CD4-positive, alpha-beta memory T cell (primary cell): ENCODE measurements around the gene MEGF11. TPM values are rescaled to one million over a fixed set of nuclear protein-coding genes. Genes with fewer than 3 reads are reported as not detected.
A peak's percentile ranks its signal among the peaks of the same experiment; 100 is the strongest.

Source experiments
- CTCF ChIA-PET: fragments of 350-600 bp; sonication (Branson Sonifier 250); formaldehyde crosslinking; loops from one replicate; lab custom pipeline; 2021; ENCODE audit warnings: inconsistent platforms; ENCODE audit not compliant: partially characterized antibody; lab: Charles Lee
- POLR2A ChIA-PET: fragments of 350-600 bp; sonication (Branson Sonifier 250); formaldehyde crosslinking; loops from one replicate; lab custom pipeline; 2021; ENCODE audit not compliant: partially characterized antibody; lab: Charles Lee
- DNase-seq, 5 donors: peaks; one replicate each; pipeline versions ENCODE4 v3.0.0 to v3.0.0-alpha.2; 2020 to 2022; ENCODE audit warnings: mixed read lengths in 1 of 5
- H3K27ac ChIP-seq: one replicate; pipeline ENCODE4 v1.7.0; 2013; ENCODE audit warnings: low read depth, low read length
- H3K27me3 ChIP-seq: 2 replicates; pipeline ENCODE4 v1.7.0; 2013; ENCODE audit warnings: mild to moderate bottlenecking, low read length, moderate library complexity; ENCODE audit not compliant: insufficient read depth
- H3K36me3 ChIP-seq: 2 replicates; pipeline ENCODE4 v1.7.0; 2013; ENCODE audit warnings: mild to moderate bottlenecking, low read length, moderate library complexity; ENCODE audit not compliant: insufficient read depth
- H3K4me1 ChIP-seq: 2 replicates; pipeline ENCODE4 v1.7.0; 2013; ENCODE audit warnings: mild to moderate bottlenecking, low read length, moderate library complexity; ENCODE audit not compliant: insufficient read depth
- H3K4me3 ChIP-seq, 2 donors: one replicate each; pipeline ENCODE4 v1.7.0; 2013; ENCODE audit warnings: low read length in 2 of 2, mild to moderate bottlenecking in 1 of 2
- H3K9me3 ChIP-seq, 2 donors: one replicate each; pipeline ENCODE4 v1.7.0; 2013; ENCODE audit warnings: low read length in 2 of 2, control low read depth in 1 of 2; ENCODE audit not compliant: control insufficient read depth in 1 of 2
- H3K27ac Mint-ChIP-seq, 7 donors: one replicate each; pipeline ENCODE4 v1.8.0; 2020 to 2021; ENCODE audit warnings: mixed read lengths in 7 of 7, mild to moderate bottlenecking in 6 of 7, inconsistent platforms in 3 of 7, moderate library complexity in 3 of 7
- H3K27me3 Mint-ChIP-seq, 2 donors: one replicate each; pipeline ENCODE4 v1.8.0; 2020 to 2021; ENCODE audit warnings: mixed read lengths in 2 of 2
- H3K36me3 Mint-ChIP-seq, 2 donors: one replicate each; pipeline ENCODE4 v1.8.0; 2020 to 2021; ENCODE audit warnings: mixed read lengths in 2 of 2, inconsistent platforms in 1 of 2, mild to moderate bottlenecking in 1 of 2
- H3K4me1 Mint-ChIP-seq, 4 donors: one replicate each; pipeline ENCODE4 v1.8.0; 2020 to 2021; ENCODE audit warnings: mixed read lengths in 4 of 4, mild to moderate bottlenecking in 1 of 4
- H3K4me3 Mint-ChIP-seq, 8 donors: one replicate each; pipeline ENCODE4 v1.8.0; 2020 to 2021; ENCODE audit warnings: mixed read lengths in 8 of 8, mild to moderate bottlenecking in 7 of 8, moderate library complexity in 6 of 8, inconsistent platforms in 3 of 8
- H3K9me3 Mint-ChIP-seq, 8 donors: one replicate each; pipeline ENCODE4 v1.8.0; 2020 to 2021; ENCODE audit warnings: mixed read lengths in 8 of 8, mild to moderate bottlenecking in 5 of 8, inconsistent platforms in 3 of 8, moderate library complexity in 1 of 8
- intact Hi-C: fragments of 100-400 bp; cut with micrococcal nuclease; formaldehyde crosslinking; loops from one replicate; pipeline ENCODE4 v1.15.1; 2023
- polyA plus RNA-seq, 2 donors: library from polyadenylated mRNA; unstranded; fragments of 300-500 nt; fragmentation: Illumina TruSeq; gene quantifications; one replicate each; pipeline ENCODE4 v1.2.3, GENCODE V29; 2021
- total RNA-seq, 2 experiments: library from RNA; stranded (reverse); gene quantifications; one replicate each; pipeline ENCODE4 v1.2.3, GENCODE V29; 2021

The MEGF11 gene
- total and polyA plus RNA-seq, 4 experiments from 2014 or later = 0.69 TPM; not detected in 3

DNA sequence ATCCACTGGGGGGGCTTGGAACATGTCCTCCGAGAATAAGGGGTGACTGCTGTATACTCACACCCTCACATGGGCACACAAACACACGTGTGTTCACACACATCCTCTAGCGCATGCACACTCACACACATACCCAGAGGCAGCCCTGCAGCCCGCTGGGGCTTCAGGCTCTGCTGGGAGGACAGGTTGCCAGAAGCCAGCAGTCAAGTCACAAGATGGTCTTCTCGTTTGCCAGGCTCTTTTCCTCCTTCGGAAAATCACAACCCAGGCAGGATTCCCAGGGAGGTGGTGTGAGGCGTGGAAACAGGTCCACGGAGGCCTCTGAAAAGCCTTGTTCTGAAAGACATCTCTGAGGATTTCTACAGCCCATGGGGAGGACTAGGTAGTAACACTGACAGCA, 26.8 kb downstream of the MEGF11 start:
- H3K27me3 ChIP-seq = no peaks in the 10 kb centered on the region
- Mint-ChIP-seq H3K36me3 (no peaks in the 10 kb centered on the region), H3K9me3 (peaks cover 0 to 2% (median 0%) of the 10 kb centered on the region in 8 donors), H3K4me1 (no peaks in the 10 kb centered on the region), H3K27me3 (peaks cover 4 to 6% of the 10 kb centered on the region in 2 donors), H3K27ac (no peak overlapping the region), H3K4me3 (no peak overlapping the region)
- ChIA-PET POLR2A (no interaction called here), CTCF (no interaction called here)
- H3K4me1 ChIP-seq = no peaks in the 10 kb centered on the region
- no peaks in the 10 kb centered on the region for H3K36me3 ChIP-seq
- intact Hi-C loops = no loop called here
- H3K27ac ChIP-seq = no peak overlapping the region
- DNase-seq = no peak
- no peak overlapping the region for H3K4me3 ChIP-seq
- H3K9me3 ChIP-seq = no peaks in the 10 kb centered on the region

DNA sequence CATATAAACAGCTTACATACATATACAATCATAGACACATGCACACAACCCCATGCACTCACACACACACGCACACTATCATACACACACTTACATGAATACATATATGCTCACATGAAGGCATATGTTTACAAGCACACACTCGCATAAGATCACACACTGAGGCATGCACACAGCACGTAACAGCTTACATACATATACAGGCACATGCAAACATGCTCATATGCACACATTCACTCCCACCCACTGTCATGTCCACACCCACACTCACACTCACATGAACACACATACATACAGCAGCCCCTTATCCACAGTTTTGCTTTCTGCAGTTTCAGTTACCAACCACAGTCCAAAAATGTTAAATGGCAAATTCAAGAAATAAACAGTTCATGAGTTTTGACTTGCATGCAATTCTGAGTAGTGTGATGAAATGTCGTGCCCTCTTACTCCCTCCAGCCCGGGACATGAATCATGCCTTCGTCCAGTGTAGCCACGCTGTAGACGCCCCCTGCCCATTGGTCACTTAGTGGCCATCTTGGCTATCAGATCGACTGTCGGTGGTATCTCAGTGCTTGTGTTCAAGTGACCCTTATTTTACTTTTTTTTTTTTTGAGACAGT, 27.8 kb downstream of the MEGF11 start:
- peaks cover 7 to 12% of the 10 kb centered on the region in 2 donors for H3K27me3 Mint-ChIP-seq
- CTCF ChIA-PET = no interaction called here
- Histone ChIP-seq H3K9me3 (no peaks in the 10 kb centered on the region), H3K4me3 (no peak overlapping the region), H3K27ac (no peak overlapping the region), H3K27me3 (no peaks in the 10 kb centered on the region), H3K36me3 (no peaks in the 10 kb centered on the region), H3K4me1 (no peaks in the 10 kb centered on the region)
- peaks cover 0 to 2% (median 0%) of the 10 kb centered on the region in 8 donors for H3K9me3 Mint-ChIP-seq
- no peak overlapping the region for H3K27ac Mint-ChIP-seq
- H3K4me1 Mint-ChIP-seq = no peaks in the 10 kb centered on the region
- H3K4me3 Mint-ChIP-seq = no peak overlapping the region
- H3K36me3 Mint-ChIP-seq = no peaks in the 10 kb centered on the region
- POLR2A ChIA-PET = no interaction called here
- intact Hi-C loops = no loop called here
- DNase-seq = no peak

DNA sequence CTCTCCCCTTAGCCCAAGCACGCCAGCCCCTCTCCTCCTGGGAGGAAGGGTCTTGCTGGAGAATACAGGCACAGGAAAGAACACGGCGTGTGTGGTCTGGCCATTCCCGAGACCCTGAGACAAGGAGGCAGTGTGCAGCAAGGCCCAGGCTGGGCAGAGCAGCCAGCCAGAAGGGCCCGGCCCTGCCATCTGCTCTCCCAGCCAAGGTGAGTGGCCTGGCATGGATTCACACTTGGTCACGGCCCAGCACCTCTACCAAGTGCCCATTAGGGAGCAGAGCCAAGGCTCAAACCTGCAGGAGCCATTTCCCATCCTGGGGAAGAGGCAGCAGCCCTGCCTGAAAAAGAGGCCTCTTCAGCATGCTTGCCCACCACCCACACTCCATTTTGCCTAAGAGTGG, 28.6 kb downstream of the MEGF11 start:
- intact Hi-C loops = no loop called here
- no peak overlapping the region for H3K27ac ChIP-seq
- H3K4me3 ChIP-seq = no peak overlapping the region
- peaks cover 7 to 12% of the 10 kb centered on the region in 2 donors for H3K27me3 Mint-ChIP-seq
- no peaks in the 10 kb centered on the region for H3K9me3 ChIP-seq
- no peaks in the 10 kb centered on the region for H3K27me3 ChIP-seq
- ChIA-PET CTCF (no interaction called here), POLR2A (no interaction called here)
- H3K4me1 Mint-ChIP-seq = no peaks in the 10 kb centered on the region
- peaks cover 0 to 2% (median 0%) of the 10 kb centered on the region in 8 donors for H3K9me3 Mint-ChIP-seq
- H3K4me3 Mint-ChIP-seq = no peak overlapping the region
- no peaks in the 10 kb centered on the region for H3K36me3 Mint-ChIP-seq
- H3K27ac Mint-ChIP-seq = no peak overlapping the region
- H3K36me3 ChIP-seq = no peaks in the 10 kb centered on the region
- no peaks in the 10 kb centered on the region for H3K4me1 ChIP-seq
- no peak for DNase-seq

DNA sequence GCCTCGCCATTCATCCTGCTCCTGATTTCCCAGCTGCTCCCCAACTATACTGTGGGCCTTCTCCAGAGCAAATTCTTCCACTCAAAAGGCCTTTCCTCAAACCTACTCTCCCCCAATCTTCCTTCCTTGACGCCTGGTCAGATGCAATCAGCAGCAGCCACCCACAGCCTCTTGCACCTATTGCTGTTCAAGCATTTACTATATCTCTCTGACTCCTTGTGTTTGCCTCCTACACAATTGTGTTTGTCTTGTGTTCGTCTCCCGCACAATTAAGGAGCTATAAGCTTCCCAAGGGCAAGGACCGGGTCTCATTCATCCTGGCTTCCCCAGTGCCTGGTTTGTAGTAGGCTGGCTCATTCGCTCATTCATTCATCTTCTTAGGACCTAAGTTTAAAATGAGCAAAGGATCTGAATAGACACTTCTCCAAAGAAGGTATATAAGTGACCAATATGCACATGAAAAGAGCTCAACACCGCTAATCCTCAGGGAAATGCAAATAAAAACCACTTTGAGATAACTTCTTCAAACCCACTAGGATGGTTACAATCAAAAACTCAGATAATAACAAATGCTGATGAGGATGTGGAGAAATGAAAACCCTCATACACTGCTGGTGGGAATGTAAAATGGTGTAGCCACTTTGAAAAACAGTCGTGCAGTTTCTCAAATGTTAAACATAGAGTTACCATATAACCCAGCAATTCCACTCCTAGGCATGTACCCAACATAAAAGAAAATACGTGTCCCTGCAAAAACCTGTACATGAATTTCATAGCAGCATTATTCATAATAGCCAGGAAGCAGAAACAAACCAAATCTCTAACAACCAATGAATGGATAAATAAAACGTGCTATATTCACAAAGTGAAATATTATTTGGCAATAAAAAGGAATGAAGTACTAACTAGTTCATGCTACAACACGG, 31.0 kb downstream of the MEGF11 start:
- H3K27ac ChIP-seq = no peak overlapping the region
- Mint-ChIP-seq H3K27me3 (peaks cover 8 to 10% of the 10 kb centered on the region in 2 donors), H3K27ac (no peak overlapping the region), H3K9me3 (no peaks in the 10 kb centered on the region), H3K36me3 (no peaks in the 10 kb centered on the region), H3K4me1 (no peaks in the 10 kb centered on the region), H3K4me3 (no peak overlapping the region)
- no peak for DNase-seq
- H3K4me1 ChIP-seq = no peaks in the 10 kb centered on the region
- no peak overlapping the region for H3K4me3 ChIP-seq
- ChIA-PET POLR2A (no interaction called here), CTCF (no interaction called here)
- intact Hi-C loops = no loop called here
- no peaks in the 10 kb centered on the region for H3K27me3 ChIP-seq
- no peaks in the 10 kb centered on the region for H3K9me3 ChIP-seq
- no peaks in the 10 kb centered on the region for H3K36me3 ChIP-seq

DNA sequence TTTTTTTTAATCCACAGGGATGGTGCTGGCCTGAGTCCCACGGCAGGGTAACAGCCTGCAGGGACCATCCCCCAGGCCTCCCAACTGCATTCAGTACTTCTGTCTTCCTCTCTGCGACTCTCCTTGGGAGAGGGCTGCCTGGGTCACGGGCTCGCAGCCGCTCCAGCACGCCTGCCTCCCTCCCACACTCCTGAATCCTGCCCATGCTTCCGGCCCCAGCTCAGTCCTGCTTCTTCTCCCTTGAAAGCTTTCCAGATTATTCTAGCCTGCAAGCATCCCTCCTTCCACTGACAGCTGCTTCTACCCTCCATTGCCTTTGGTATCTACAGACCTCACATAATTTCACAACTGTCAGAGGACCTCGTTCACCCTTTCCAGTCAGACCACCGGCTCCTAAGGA, 32.4 kb downstream of the MEGF11 start:
- POLR2A ChIA-PET = no interaction called here
- CTCF ChIA-PET = no interaction called here

DNA sequence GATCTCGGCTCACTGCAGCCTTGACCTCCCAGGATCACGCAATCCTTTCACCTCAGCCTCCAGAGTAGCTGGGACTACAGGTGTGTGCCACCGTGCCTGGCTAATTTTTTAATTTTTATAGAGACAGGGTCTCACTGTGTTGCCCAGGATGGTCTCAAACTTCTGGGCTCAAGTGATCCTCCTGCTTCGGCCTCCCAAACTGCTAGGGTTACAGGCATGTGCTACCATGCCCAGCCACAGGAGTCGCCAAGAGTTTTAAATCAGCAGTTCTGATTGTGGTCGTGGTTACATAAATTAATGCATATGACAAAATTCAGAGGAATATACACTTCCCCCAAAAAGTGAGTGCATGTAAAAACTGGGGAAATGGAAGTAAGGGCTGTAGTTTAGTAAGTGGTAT, 32.9 kb downstream of the MEGF11 start:
- no peaks in the 10 kb centered on the region for H3K4me1 ChIP-seq
- Mint-ChIP-seq H3K9me3 (no peaks in the 10 kb centered on the region), H3K36me3 (no peaks in the 10 kb centered on the region), H3K4me1 (no peaks in the 10 kb centered on the region), H3K27ac (no peak overlapping the region), H3K4me3 (peak overlapping the region in 1 of 8 donors; percentile 7), H3K27me3 (peaks cover 6 to 9% of the 10 kb centered on the region in 2 donors)
- CTCF ChIA-PET = no interaction called here
- intact Hi-C loops = no loop called here
- POLR2A ChIA-PET = no interaction called here
- H3K4me3 ChIP-seq = no peak overlapping the region
- H3K27me3 ChIP-seq = no peaks in the 10 kb centered on the region
- H3K36me3 ChIP-seq = no peaks in the 10 kb centered on the region
- H3K27ac ChIP-seq = no peak overlapping the region
- H3K9me3 ChIP-seq = no peaks in the 10 kb centered on the region
- no peak for DNase-seq

More for the DNA sequence above, 32.4 kb downstream of the MEGF11 start:
- Histone ChIP-seq H3K27ac (no peak overlapping the region), H3K9me3 (no peaks in the 10 kb centered on the region), H3K4me1 (no peaks in the 10 kb centered on the region), H3K27me3 (no peaks in the 10 kb centered on the region), H3K4me3 (no peak overlapping the region), H3K36me3 (no peaks in the 10 kb centered on the region)
- Mint-ChIP-seq H3K4me1 (no peaks in the 10 kb centered on the region), H3K27ac (no peak overlapping the region), H3K9me3 (no peaks in the 10 kb centered on the region), H3K36me3 (no peaks in the 10 kb centered on the region), H3K27me3 (peaks cover 8 to 10% of the 10 kb centered on the region in 2 donors), H3K4me3 (no peak overlapping the region)
- no peak for DNase-seq
- intact Hi-C loops = no loop called here

DNA sequence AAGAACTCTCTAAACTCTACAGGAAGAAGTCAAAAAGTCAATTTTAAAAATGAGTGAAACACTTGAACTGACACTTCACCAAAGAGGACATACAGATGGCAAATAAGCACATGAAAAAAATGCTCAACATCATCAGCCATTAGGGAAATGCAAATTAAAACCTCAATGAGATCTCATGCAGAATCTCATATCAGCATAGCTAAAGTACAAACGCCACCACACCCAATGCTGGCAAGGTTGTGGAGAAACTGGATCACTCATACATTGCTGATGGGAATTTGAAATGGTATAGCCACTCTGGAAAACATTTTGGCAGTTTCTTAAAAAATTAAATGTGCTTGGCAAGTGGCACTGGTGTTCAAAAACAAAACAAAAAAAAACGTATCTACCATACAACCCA, 34.2 kb downstream of the MEGF11 start:
- Mint-ChIP-seq H3K27me3 (peaks cover 6% of the 10 kb centered on the region in 2 donors), H3K4me1 (no peaks in the 10 kb centered on the region), H3K36me3 (no peaks in the 10 kb centered on the region), H3K9me3 (peaks cover 0 to 2% (median 0%) of the 10 kb centered on the region in 8 donors), H3K4me3 (no peak overlapping the region), H3K27ac (no peak overlapping the region)
- Histone ChIP-seq H3K9me3 (no peaks in the 10 kb centered on the region), H3K36me3 (no peaks in the 10 kb centered on the region), H3K27ac (no peak overlapping the region), H3K27me3 (no peaks in the 10 kb centered on the region), H3K4me1 (no peaks in the 10 kb centered on the region), H3K4me3 (no peak overlapping the region)
- CTCF ChIA-PET = interaction anchor here (1.0 kb wide), 1 partner anchor 10 kb away, joined by 3 read pairs; no protein-coding TSS in a partner anchor
- POLR2A ChIA-PET = no interaction called here
- intact Hi-C loops = no loop called here
- no peak for DNase-seq
